Thyroid gland (tissue), 4 donors: ENCODE results near the gene NDUFS7. TPM values are rescaled to one million over a fixed set of nuclear protein-coding genes. Genes with fewer than 3 reads are reported as not detected.

Experiments
- DNase-seq, 2 donors: peaks; one replicate each; pipeline ENCODE4 v3.0.0-alpha.2; 2019
- H3K27ac ChIP-seq, 3 donors: fragments of 200-600 bp; sonication (generic); 1 replicate in 2 of 3; 2 replicates in 1 of 3; pipeline ENCODE4 v1.5.1; 2016 to 2019; ENCODE audit warnings: mild to moderate bottlenecking in 1 of 3, moderate library complexity in 1 of 3
- H3K27me3 ChIP-seq: fragments of 200-600 bp; sonication (generic); one replicate; pipeline ENCODE4 v1.5.1; 2019
- H3K36me3 ChIP-seq, 2 donors: fragments of 200-600 bp; sonication (generic); one replicate each; pipeline ENCODE4 v1.5.1; 2016 to 2019
- H3K4me1 ChIP-seq, 2 donors: fragments of 200-600 bp; sonication (generic); one replicate each; pipeline ENCODE4 v1.5.1; 2017 to 2019
- H3K4me3 ChIP-seq, 3 donors: fragments of 200-600 bp; sonication (generic); replicated peaks in 1 of 3; 1 replicate in 2 of 3; 2 replicates in 1 of 3; pipeline ENCODE4 v1.5.1; 2016; ENCODE audit warnings: mild to moderate bottlenecking in 1 of 3
- H3K9me3 ChIP-seq: fragments of 200-600 bp; sonication (generic); one replicate; pipeline ENCODE4 v1.5.1; 2017
- CTCF ChIP-seq, 6 experiments: fragments of 200-600 bp in 3 of 6; fragments of 450-650 bp in 3 of 6; sonication (generic) in 3 of 6; IDR thresholded peaks; one replicate each; pipeline ENCODE4 v1.5.1; 2016 to 2019; ENCODE audit warnings: antibody characterized with exemption in 6 of 6, mild to moderate bottlenecking in 2 of 6, inconsistent platforms in 1 of 6, moderate library complexity in 1 of 6
- POLR2A ChIP-seq, 2 donors: fragments of 450-650 bp; IDR thresholded peaks; one replicate each; pipeline ENCODE4 v1.6.1; 2017; ENCODE audit warnings: antibody characterized with exemption in 2 of 2, mild to moderate bottlenecking in 2 of 2, moderate library complexity in 1 of 2
- WGBS, 2 donors: methylation state at CpG; one replicate each; pipeline ENCODE4 v1.1.5; 2017; 5-methylcytosine and 5-hydroxymethylcytosine counted together
- intact Hi-C: fragments of 100-400 bp; cut with DNase I; formaldehyde crosslinking; loops from one replicate; pipeline ENCODE4 v1.15.1; 2023
- total RNA-seq, 4 donors: library from RNA; depleted of rRNA; stranded (reverse); fragments of >200 nt; gene quantifications; one replicate each; pipeline ENCODE4 v1.2.3, GENCODE V29; 2016

The NDUFS7 gene
- total RNA-seq, 4 donors from 2014 or later: 75.2 to 185 (median 108) TPM

GRCh38 chr19:1364070-1364704 lies 19.5 kb upstream of the NDUFS7 start:
- Histone ChIP-seq H3K27me3 (no peaks in the 10 kb centered on the region), H3K27ac (no peak overlapping the region), H3K4me1 (peaks cover 0 to 13% of the 10 kb centered on the region in 2 donors), H3K4me3 (no peak overlapping the region), H3K9me3 (no peaks in the 10 kb centered on the region), H3K36me3 (peaks cover 17 to 37% of the 10 kb centered on the region in 2 donors)
- DNase-seq: no peak
- WGBS, 2 donors: 83 to 85% methylated on average over 15 of the region's 15 CpGs
- TF ChIP-seq CTCF (IDR thresholded peaks at IDR 0.05) (no peak), POLR2A (IDR thresholded peaks at IDR 0.05) (no peak)
- intact Hi-C loops: no loop called here

GRCh38 chr19:1365319-1366269 lies 18.1 kb upstream of the NDUFS7 start:
- Histone ChIP-seq H3K9me3 (no peaks in the 10 kb centered on the region), H3K27me3 (no peaks in the 10 kb centered on the region), H3K36me3 (peaks cover 25 to 37% of the 10 kb centered on the region in 2 donors), H3K4me1 (peaks cover 0 to 10% of the 10 kb centered on the region in 2 donors), H3K4me3 (no peak overlapping the region), H3K27ac (no peak overlapping the region)
- WGBS, 2 donors: 91 to 92% methylated on average over 37 of the region's 37 CpGs
- DNase-seq: no peak
- intact Hi-C loops: no loop called here
- TF ChIP-seq POLR2A (IDR thresholded peaks at IDR 0.05): no peak
- no peak for TF ChIP-seq CTCF (IDR thresholded peaks at IDR 0.05)

- intact Hi-C loops: no loop called here
- Histone ChIP-seq H3K4me3 (no peak overlapping the region), H3K27ac (no peak overlapping the region), H3K27me3 (no peaks in the 10 kb centered on the region), H3K9me3 (no peaks in the 10 kb centered on the region), H3K4me1 (peaks cover 0 to 8% of the 10 kb centered on the region in 2 donors), H3K36me3 (peaks cover 31 to 42% of the 10 kb centered on the region in 2 donors)
- 92 to 97% methylated on average over 10 of the region's 10 CpGs for WGBS, 2 donors
- no peak for DNase-seq
- TF ChIP-seq POLR2A (IDR thresholded peaks at IDR 0.05) (no peak), CTCF (IDR thresholded peaks at IDR 0.05) (no peak)
Observed at GRCh38 chr19:1366296-1366695, 17.4 kb upstream of the NDUFS7 start.

GRCh38 chr19:1366899-1367870 lies 16.5 kb upstream of the NDUFS7 start:
- H3K4me1 ChIP-seq: peaks cover 0 to 3% of the 10 kb centered on the region in 2 donors
- no peak overlapping the region for H3K27ac ChIP-seq
- no peak for TF ChIP-seq POLR2A (IDR thresholded peaks at IDR 0.05)
- no peak for TF ChIP-seq CTCF (IDR thresholded peaks at IDR 0.05)
- no peaks in the 10 kb centered on the region for H3K27me3 ChIP-seq
- no peak for DNase-seq
- intact Hi-C loops: no loop called here
- peaks cover 31 to 46% of the 10 kb centered on the region in 2 donors for H3K36me3 ChIP-seq
- no peak overlapping the region for H3K4me3 ChIP-seq
- no peaks in the 10 kb centered on the region for H3K9me3 ChIP-seq
- 85 to 89% methylated on average over 24 to 33 of the region's 35 CpGs for WGBS, 2 donors
